Liver (tissue), 9 donors: ENCODE measurements around the gene PSMD1. TPM values are rescaled to one million over a fixed set of nuclear protein-coding genes. Genes with fewer than 3 reads are reported as not detected.

Experiments used
- DNase-seq: peaks from one replicate; pipeline ENCODE4 v3.0.0-alpha.2; 2017; ENCODE audit warnings: low spot score
- H3K27ac ChIP-seq, 2 donors: one replicate each; pipeline ENCODE4 v1.7.0; 2013; ENCODE audit warnings: inconsistent platforms in 2 of 2, low read length in 2 of 2, control low read depth in 1 of 2, low read depth in 1 of 2, mild to moderate bottlenecking in 1 of 2
- H3K27me3 ChIP-seq, 4 donors: one replicate each; pipeline versions ENCODE4 v1.6.1 to v1.7.0; 2013; ENCODE audit warnings: low read length in 3 of 4, inconsistent platforms in 1 of 4, mild to moderate bottlenecking in 1 of 4, moderate library complexity in 1 of 4; ENCODE audit not compliant: control insufficient read depth in 4 of 4, insufficient read depth in 4 of 4
- H3K36me3 ChIP-seq, 4 donors: one replicate each; pipeline versions ENCODE4 v1.6.1 to v1.7.0; 2013; ENCODE audit warnings: low read length in 3 of 4, mild to moderate bottlenecking in 3 of 4, low read depth in 1 of 4, moderate library complexity in 1 of 4; ENCODE audit not compliant: control insufficient read depth in 4 of 4, insufficient read depth in 3 of 4
- H3K4me1 ChIP-seq, 4 donors: one replicate each; pipeline versions ENCODE4 v1.6.1 to v1.7.0; 2013; ENCODE audit warnings: low read length in 3 of 4, mild to moderate bottlenecking in 3 of 4, moderate library complexity in 1 of 4; ENCODE audit not compliant: control insufficient read depth in 4 of 4, insufficient read depth in 4 of 4
- H3K4me3 ChIP-seq, 3 donors: one replicate each; pipeline versions ENCODE4 v1.6.1 to v1.7.0; 2013; ENCODE audit warnings: low read length in 3 of 3, control low read depth in 1 of 3, low read depth in 1 of 3, mild to moderate bottlenecking in 1 of 3
- H3K9ac ChIP-seq, 2 donors: one replicate each; pipeline ENCODE4 v1.7.0; 2013; ENCODE audit warnings: low read length in 2 of 2, mild to moderate bottlenecking in 2 of 2, moderate library complexity in 2 of 2, control low read depth in 1 of 2, low read depth in 1 of 2
- H3K9me3 ChIP-seq, 4 donors: one replicate each; pipeline versions ENCODE4 v1.6.1 to v1.7.0; 2013; ENCODE audit warnings: low read length in 3 of 4; ENCODE audit not compliant: control insufficient read depth in 4 of 4
- ATF3 ChIP-seq: IDR thresholded peaks from 2 replicates; pipeline ENCODE4 v1.6.1; 2016; ENCODE audit warnings: antibody characterized with exemption
- EGR1 ChIP-seq, 2 donors: IDR thresholded peaks; 2 replicates each; pipeline ENCODE4 v1.6.1; 2016 to 2018; ENCODE audit warnings: antibody characterized with exemption in 2 of 2, low read depth in 2 of 2
- FOXA1 ChIP-seq: IDR thresholded peaks from 2 replicates; pipeline ENCODE4 v1.6.1; 2016; ENCODE audit warnings: antibody characterized with exemption
- FOXA2 ChIP-seq: IDR thresholded peaks from 2 replicates; pipeline ENCODE4 v1.6.1; 2016; ENCODE audit warnings: antibody characterized with exemption
- GABPA ChIP-seq, 2 donors: IDR thresholded peaks in 1 of 2; conservative IDR thresholded peaks in 1 of 2; 2 replicates each; pipeline ENCODE4 v1.6.1; 2016; ENCODE audit warnings: antibody characterized with exemption in 2 of 2, mild to moderate bottlenecking in 1 of 2, moderate library complexity in 1 of 2
- HNF4A ChIP-seq, 2 donors: conservative IDR thresholded peaks; 2 replicates each; pipeline ENCODE4 v1.6.1; 2016; ENCODE audit warnings: antibody characterized with exemption in 2 of 2, mild to moderate bottlenecking in 2 of 2
- HNF4G ChIP-seq: IDR thresholded peaks from 2 replicates; pipeline ENCODE4 v1.6.1; 2016; ENCODE audit warnings: antibody characterized with exemption
- JUND ChIP-seq, 2 donors: IDR thresholded peaks; 2 replicates each; pipeline ENCODE4 v1.6.1; 2016; ENCODE audit warnings: antibody characterized with exemption in 2 of 2
- MAX ChIP-seq: IDR thresholded peaks from 2 replicates; pipeline ENCODE4 v1.6.1; 2016; ENCODE audit warnings: antibody characterized with exemption
- NR2F2 ChIP-seq: IDR thresholded peaks from 2 replicates; pipeline ENCODE4 v1.6.1; 2016; ENCODE audit warnings: antibody characterized with exemption
- REST ChIP-seq: IDR thresholded peaks from 2 replicates; pipeline ENCODE4 v1.6.1; 2016; ENCODE audit warnings: antibody characterized with exemption, mild to moderate bottlenecking
- RXRA ChIP-seq, 2 donors: IDR thresholded peaks; 2 replicates each; pipeline ENCODE4 v1.6.1; 2017 to 2018; ENCODE audit warnings: antibody characterized with exemption in 2 of 2, mild to moderate bottlenecking in 1 of 2
- SP1 ChIP-seq: IDR thresholded peaks from 2 replicates; pipeline ENCODE4 v1.6.1; 2018; ENCODE audit warnings: antibody characterized with exemption, mild to moderate bottlenecking
- TAF1 ChIP-seq: conservative IDR thresholded peaks from 2 replicates; pipeline ENCODE4 v1.6.1; 2016; ENCODE audit warnings: antibody characterized with exemption, mild to moderate bottlenecking
- YY1 ChIP-seq: IDR thresholded peaks from 2 replicates; pipeline ENCODE4 v1.6.1; 2016; ENCODE audit warnings: antibody characterized with exemption, mild to moderate bottlenecking
- WGBS: extraction: QIAGEN DNeasy Blood & Tissue Kit; methylation state at CpG from one replicate; pipeline ENCODE4 v1.1.7; 2013; 5-methylcytosine and 5-hydroxymethylcytosine counted together
- polyA plus RNA-seq, 2 donors: library from polyadenylated mRNA; stranded (reverse) in 1 of 2; unstranded in 1 of 2; fragments of 200-250 nt in 1 of 2; fragments of >200 nt in 1 of 2; fragmentation: Nextera tagmentation in 1 of 2; extraction: Ambion mirVana in 1 of 2; gene quantifications; one replicate each; pipeline versions ENCODE4 v1.2.1 to v1.2.3, GENCODE V29; 2013 to 2015
- total RNA-seq, 2 donors: library from RNA; depleted of rRNA; stranded (reverse); fragments of >200 nt; gene quantifications; one replicate each; pipeline ENCODE4 v1.2.3, GENCODE V29; 2014
- TF ChIP-seq, protein P1 (sequence below): fragments of 150-350 bp; IDR thresholded peaks from 2 replicates; pipeline ENCODE4 v1.5.1; 2017; ENCODE audit warnings: improper control_type of control experiment, low read depth, low read length; ENCODE audit not compliant: missing input control
- TF ChIP-seq, protein P2 (sequence below): IDR thresholded peaks from 2 replicates; pipeline ENCODE4 v1.6.1; 2016; ENCODE audit warnings: antibody characterized with exemption
- donor health status: healthy.
- donor health status: healthy.
- donor health status: healthy.
- donor health status: healthy.
- donor health status: healthy.

The PSMD1 gene
- total and polyA plus RNA-seq, 4 donors: 31.7 to 83.3 (median 68.1) TPM

GRCh38 chr2:231015926-231016325, 40.7 kb upstream of the PSMD1 start:
- TF ChIP-seq NR2F2: no peak
- TF ChIP-seq FOXA1: no peak
- TF ChIP-seq HNF4A (conservative IDR thresholded peaks at IDR 0.05): no peak
- no peak for TF ChIP-seq GABPA (IDR thresholded peaks at IDR 0.05 in 1 of 2, conservative IDR thresholded peaks at IDR 0.05 in 1 of 2)
- no peak for TF ChIP-seq YY1
- TF ChIP-seq HNF4G: no peak
- TF ChIP-seq RXRA (IDR thresholded peaks at IDR 0.05): no peak
- TF ChIP-seq, protein P1, sequence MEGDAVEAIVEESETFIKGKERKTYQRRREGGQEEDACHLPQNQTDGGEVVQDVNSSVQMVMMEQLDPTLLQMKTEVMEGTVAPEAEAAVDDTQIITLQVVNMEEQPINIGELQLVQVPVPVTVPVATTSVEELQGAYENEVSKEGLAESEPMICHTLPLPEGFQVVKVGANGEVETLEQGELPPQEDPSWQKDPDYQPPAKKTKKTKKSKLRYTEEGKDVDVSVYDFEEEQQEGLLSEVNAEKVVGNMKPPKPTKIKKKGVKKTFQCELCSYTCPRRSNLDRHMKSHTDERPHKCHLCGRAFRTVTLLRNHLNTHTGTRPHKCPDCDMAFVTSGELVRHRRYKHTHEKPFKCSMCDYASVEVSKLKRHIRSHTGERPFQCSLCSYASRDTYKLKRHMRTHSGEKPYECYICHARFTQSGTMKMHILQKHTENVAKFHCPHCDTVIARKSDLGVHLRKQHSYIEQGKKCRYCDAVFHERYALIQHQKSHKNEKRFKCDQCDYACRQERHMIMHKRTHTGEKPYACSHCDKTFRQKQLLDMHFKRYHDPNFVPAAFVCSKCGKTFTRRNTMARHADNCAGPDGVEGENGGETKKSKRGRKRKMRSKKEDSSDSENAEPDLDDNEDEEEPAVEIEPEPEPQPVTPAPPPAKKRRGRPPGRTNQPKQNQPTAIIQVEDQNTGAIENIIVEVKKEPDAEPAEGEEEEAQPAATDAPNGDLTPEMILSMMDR: no peak
- no peak for TF ChIP-seq FOXA2
- Histone ChIP-seq H3K36me3 (no peaks in the 10 kb centered on the region), H3K27me3 (no peaks in the 10 kb centered on the region), H3K9me3 (no peaks in the 10 kb centered on the region), H3K27ac (no peak overlapping the region), H3K4me1 (peaks cover 0 to 4% (median 1%) of the 10 kb centered on the region in 4 donors), H3K4me3 (no peak overlapping the region), H3K9ac (no peak overlapping the region)
- 94% methylated on average over 3 of the region's 3 CpGs for WGBS
- DNase-seq: no peak

DNA sequence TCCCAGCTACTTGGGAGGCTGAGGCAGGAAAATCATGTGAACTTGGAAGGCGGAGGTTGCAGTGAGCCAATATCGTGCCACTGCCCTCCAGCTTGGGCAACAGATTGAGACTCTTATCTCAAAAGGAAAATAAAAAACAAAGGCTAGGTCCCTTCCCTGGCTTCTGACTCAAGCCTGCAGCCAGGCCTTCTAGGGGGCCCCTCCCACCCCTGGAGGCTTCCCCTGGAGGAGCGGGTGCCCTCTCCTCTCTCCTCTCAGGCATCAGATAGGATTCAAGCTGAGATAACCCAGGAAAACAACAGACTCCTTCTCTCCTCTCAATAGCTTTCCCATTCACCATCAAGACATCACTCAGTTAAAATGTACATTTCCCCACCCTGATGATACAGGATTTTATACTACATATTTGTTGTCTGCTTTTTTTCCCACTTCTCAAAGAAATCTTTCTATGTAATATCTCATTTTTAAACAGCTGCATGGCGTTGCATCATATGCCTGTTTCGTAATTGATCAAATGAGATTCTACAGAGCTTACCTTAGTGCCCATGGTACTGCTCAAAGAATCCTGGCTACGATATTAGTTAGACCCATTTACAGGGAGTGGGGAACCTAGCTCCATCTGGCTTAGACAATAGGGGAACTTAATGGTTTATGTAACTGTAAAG, 40.0 kb upstream of the PSMD1 start:
- DNase-seq: no peak
- Histone ChIP-seq H3K9me3 (no peaks in the 10 kb centered on the region), H3K4me1 (peaks cover 0 to 4% (median 1%) of the 10 kb centered on the region in 4 donors), H3K36me3 (no peaks in the 10 kb centered on the region), H3K27me3 (no peaks in the 10 kb centered on the region), H3K27ac (no peak overlapping the region), H3K4me3 (no peak overlapping the region), H3K9ac (no peak overlapping the region)
- no peak for TF ChIP-seq GABPA (IDR thresholded peaks at IDR 0.05 in 1 of 2, conservative IDR thresholded peaks at IDR 0.05 in 1 of 2)
- no peak for TF ChIP-seq MAX
- TF ChIP-seq TAF1: no peak
- 59% methylated on average over 6 of the region's 6 CpGs for WGBS

- WGBS: 62% methylated on average over 4 of the region's 4 CpGs
- DNase-seq: no peak
- H3K9me3 ChIP-seq: no peaks in the 10 kb centered on the region
- H3K36me3 ChIP-seq: no peaks in the 10 kb centered on the region
- no peak overlapping the region for H3K27ac ChIP-seq
- no peak overlapping the region for H3K4me3 ChIP-seq
- H3K9ac ChIP-seq: no peak overlapping the region
- no peaks in the 10 kb centered on the region for H3K27me3 ChIP-seq
- H3K4me1 ChIP-seq: peaks cover 0 to 4% (median 1%) of the 10 kb centered on the region in 4 donors
- TF ChIP-seq SP1 (no peak), FOXA2 (no peak), RXRA (IDR thresholded peaks at IDR 0.05) (no peak), HNF4G (no peak), ATF3 (no peak), NR2F2 (no peak), GABPA (IDR thresholded peaks at IDR 0.05 in 1 of 2, conservative IDR thresholded peaks at IDR 0.05 in 1 of 2) (no peak), HNF4A (conservative IDR thresholded peaks at IDR 0.05) (no peak), REST (no peak), JUND (IDR thresholded peaks at IDR 0.05) (no peak), EGR1 (IDR thresholded peaks at IDR 0.05; ENCODE audit: low read depth in 2 of 2) (no peak), FOXA1 (no peak), TAF1 (no peak)
- TF ChIP-seq, protein P1: no peak
- TF ChIP-seq, protein P2, sequence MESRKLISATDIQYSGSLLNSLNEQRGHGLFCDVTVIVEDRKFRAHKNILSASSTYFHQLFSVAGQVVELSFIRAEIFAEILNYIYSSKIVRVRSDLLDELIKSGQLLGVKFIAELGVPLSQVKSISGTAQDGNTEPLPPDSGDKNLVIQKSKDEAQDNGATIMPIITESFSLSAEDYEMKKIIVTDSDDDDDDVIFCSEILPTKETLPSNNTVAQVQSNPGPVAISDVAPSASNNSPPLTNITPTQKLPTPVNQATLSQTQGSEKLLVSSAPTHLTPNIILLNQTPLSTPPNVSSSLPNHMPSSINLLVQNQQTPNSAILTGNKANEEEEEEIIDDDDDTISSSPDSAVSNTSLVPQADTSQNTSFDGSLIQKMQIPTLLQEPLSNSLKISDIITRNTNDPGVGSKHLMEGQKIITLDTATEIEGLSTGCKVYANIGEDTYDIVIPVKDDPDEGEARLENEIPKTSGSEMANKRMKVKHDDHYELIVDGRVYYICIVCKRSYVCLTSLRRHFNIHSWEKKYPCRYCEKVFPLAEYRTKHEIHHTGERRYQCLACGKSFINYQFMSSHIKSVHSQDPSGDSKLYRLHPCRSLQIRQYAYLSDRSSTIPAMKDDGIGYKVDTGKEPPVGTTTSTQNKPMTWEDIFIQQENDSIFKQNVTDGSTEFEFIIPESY: no peak
Measured at GRCh38 chr2:231017231-231017598, 39.5 kb upstream of the PSMD1 start.
